Neutrophil (primary cell): ENCODE measurements around the gene RHEBL1.

Source experiments
- H3K27ac ChIP-seq: fragments of 200-600 bp; sonication (generic); 2 replicates; pipeline ENCODE4 v1.5.1; 2016; ENCODE audit warnings: mild to moderate bottlenecking, moderate library complexity
- H3K27me3 ChIP-seq: fragments of 200-600 bp; sonication (generic); 2 replicates; pipeline ENCODE4 v1.6.0; 2016; ENCODE audit warnings: mild to moderate bottlenecking
- H3K36me3 ChIP-seq: fragments of 200-600 bp; sonication (generic); 2 replicates; pipeline ENCODE4 v1.5.1; 2017
- H3K4me1 ChIP-seq, 2 experiments: fragments of 200-600 bp in 1 of 2; sonication (generic) in 1 of 2; 1 replicate in 1 of 2; 2 replicates in 1 of 2; pipeline versions ENCODE4 v1.5.1 to v1.6.1; 2013 to 2016; ENCODE audit warnings: low read depth in 1 of 2, low read length in 1 of 2, mild to moderate bottlenecking in 1 of 2, moderate library complexity in 1 of 2; ENCODE audit not compliant: control insufficient read depth in 1 of 2, insufficient read depth in 1 of 2
- H3K4me3 ChIP-seq, 2 experiments: fragments of 200-600 bp in 1 of 2; sonication (generic) in 1 of 2; 1 replicate in 1 of 2; 2 replicates in 1 of 2; pipeline ENCODE4 v1.5.1; 2013 to 2016; ENCODE audit warnings: low read depth in 1 of 2, low read length in 1 of 2, mild to moderate bottlenecking in 1 of 2, moderate library complexity in 1 of 2
- H3K9me3 ChIP-seq: fragments of 200-600 bp; sonication (generic); 2 replicates; pipeline ENCODE4 v1.5.1; 2016
- TF ChIP-seq, protein P1 (sequence below): fragments of 200-600 bp; sonication (generic); IDR thresholded peaks from 2 replicates; pipeline ENCODE4 v1.5.1; 2016; ENCODE audit warnings: antibody characterized with exemption

RHEBL1 gene

DNA sequence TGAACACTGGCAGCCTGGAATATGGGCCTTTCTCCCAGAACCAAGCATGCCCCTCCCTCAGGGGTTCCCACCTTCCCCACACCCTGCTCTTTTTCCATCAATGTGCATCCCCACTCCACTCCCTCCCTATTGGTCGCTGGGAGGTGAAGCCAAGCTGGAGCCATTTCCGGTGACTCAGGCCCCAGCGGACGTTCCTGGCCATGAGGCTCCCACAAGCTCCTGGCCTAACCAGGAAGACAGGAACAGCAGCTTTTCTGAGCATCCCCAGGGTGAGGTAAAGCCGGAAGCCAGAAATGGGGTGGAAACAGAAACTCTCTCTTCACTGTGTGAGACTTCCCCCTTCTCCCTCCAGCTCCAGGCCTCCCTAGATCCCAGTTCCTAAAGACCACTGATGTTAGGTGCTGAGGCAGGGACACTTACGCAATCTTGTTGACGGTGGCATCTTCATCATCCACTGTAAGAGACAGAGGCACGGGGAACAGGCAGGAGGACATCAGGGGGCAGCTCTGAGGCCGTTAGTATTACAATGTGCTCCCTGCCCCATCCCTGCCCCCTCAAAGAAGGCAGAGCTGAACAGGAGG lies 35.8 kb upstream of the RHEBL1 start:
- H3K27me3 ChIP-seq: no peaks in the 10 kb centered on the region
- TF ChIP-seq, protein P1, sequence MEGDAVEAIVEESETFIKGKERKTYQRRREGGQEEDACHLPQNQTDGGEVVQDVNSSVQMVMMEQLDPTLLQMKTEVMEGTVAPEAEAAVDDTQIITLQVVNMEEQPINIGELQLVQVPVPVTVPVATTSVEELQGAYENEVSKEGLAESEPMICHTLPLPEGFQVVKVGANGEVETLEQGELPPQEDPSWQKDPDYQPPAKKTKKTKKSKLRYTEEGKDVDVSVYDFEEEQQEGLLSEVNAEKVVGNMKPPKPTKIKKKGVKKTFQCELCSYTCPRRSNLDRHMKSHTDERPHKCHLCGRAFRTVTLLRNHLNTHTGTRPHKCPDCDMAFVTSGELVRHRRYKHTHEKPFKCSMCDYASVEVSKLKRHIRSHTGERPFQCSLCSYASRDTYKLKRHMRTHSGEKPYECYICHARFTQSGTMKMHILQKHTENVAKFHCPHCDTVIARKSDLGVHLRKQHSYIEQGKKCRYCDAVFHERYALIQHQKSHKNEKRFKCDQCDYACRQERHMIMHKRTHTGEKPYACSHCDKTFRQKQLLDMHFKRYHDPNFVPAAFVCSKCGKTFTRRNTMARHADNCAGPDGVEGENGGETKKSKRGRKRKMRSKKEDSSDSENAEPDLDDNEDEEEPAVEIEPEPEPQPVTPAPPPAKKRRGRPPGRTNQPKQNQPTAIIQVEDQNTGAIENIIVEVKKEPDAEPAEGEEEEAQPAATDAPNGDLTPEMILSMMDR: no peak
- H3K9me3 ChIP-seq: no peaks in the 10 kb centered on the region
- no peak overlapping the region for H3K4me3 ChIP-seq
- H3K36me3 ChIP-seq: peaks cover 59% of the 10 kb centered on the region
- H3K4me1 ChIP-seq: peaks cover 14 to 26% of the 10 kb centered on the region in 2 experiments
- H3K27ac ChIP-seq: peak overlapping the region; percentile 22

DNA sequence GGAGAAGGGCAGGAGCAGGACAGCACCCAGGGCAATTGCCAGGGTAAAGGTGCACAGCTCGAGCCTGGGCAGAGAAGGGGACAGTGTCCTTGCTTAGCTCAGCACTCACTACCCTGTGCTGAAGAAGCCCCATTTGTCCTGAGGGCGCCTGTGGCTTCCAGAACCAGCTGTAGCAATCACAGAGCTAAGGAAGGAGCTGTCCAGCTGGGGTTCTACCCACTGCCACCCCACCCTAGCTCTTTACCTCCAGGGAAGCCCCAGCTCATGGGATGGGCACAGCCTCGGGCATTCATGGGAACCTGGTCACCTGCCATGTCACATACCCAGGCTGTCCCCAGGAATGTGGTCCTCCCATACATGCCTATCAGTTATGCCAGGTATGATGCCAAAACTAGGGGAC lies 35.0 kb upstream of the RHEBL1 start:
- Histone ChIP-seq H3K4me1 (peaks cover 12 to 24% of the 10 kb centered on the region in 2 experiments), H3K9me3 (no peaks in the 10 kb centered on the region), H3K27me3 (no peaks in the 10 kb centered on the region), H3K27ac (peak overlapping the region; percentile 61), H3K4me3 (no peak overlapping the region), H3K36me3 (peaks cover 67% of the 10 kb centered on the region)
- TF ChIP-seq, protein P1: no peak

DNA sequence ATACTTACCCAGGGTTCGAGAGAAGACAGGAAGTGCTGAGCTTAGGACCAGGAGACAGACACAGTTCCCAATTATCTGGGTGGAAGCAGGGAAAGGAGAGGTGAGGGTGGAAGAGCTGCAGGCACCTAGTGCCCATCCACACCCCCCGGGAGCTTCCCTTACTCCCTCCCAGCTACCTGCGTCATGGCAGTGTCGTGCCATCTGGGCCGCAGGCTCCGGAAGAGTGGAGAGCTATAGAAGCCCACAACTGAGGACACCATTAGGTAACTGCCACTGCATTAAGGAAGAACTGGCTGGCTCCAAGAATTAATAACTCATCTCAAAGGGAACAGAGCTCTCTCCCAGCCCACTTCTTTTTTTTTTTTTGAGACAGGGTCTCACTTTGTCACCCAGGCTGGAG lies 30.6 kb upstream of the RHEBL1 start:
- Histone ChIP-seq H3K4me3 (no peak overlapping the region), H3K36me3 (peaks cover 84% of the 10 kb centered on the region)

DNA sequence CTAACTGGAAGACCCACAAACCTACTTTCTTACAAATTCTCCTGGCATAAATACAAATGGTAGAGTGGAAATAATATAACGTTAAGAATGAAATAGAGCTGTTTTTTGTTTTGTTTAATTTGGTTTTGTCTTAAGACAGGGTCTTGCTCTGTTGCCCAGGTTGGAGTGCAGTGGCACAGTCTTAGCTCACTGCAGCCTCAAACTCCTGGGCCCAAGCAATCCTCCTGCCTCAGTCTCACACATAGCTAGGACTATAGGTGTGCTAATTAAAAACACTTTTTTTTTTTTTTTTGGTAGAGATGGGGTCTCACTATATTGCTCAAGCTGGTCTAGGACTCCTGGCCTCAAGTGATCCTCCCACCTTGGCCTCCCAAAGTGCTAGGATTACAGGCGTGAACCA lies 28.9 kb upstream of the RHEBL1 start:
- TF ChIP-seq, protein P1: no peak
- Histone ChIP-seq H3K4me3 (no peak overlapping the region), H3K27me3 (peaks cover 25% of the 10 kb centered on the region), H3K4me1 (peaks cover 0 to 8% of the 10 kb centered on the region in 2 experiments), H3K36me3 (peaks cover 72% of the 10 kb centered on the region), H3K27ac (no peak overlapping the region), H3K9me3 (no peaks in the 10 kb centered on the region)

More for the DNA sequence above, 30.6 kb upstream of the RHEBL1 start:
- Histone ChIP-seq H3K4me1 (peaks cover 0 to 8% of the 10 kb centered on the region in 2 experiments), H3K9me3 (no peaks in the 10 kb centered on the region), H3K27me3 (peaks cover 9% of the 10 kb centered on the region), H3K27ac (no peak overlapping the region)
- TF ChIP-seq, protein P1: no peak

DNA sequence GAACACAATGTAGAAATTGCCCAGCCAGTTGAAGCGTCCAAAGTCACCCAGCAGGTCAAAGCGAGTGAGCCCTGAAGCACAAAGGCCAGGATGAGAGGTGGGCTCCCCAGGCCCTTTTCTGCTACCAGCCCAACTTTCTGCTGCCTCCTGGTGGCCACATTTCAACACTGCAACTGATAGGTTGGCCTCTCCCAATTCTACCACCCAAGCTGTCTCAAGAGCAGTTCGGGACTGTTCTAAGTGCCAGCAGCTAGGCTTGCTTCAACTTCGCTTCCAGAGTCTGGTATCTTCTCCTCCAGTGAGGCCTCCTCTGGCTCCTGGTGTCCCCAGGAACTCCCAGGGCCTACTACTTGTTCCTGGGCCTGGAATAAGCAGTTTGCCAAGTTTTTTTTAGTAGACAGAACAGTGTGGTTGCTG lies 28.3 kb upstream of the RHEBL1 start:
- TF ChIP-seq, protein P1: peak; percentile 84
- peaks cover 0 to 8% of the 10 kb centered on the region in 2 experiments for H3K4me1 ChIP-seq
- H3K4me3 ChIP-seq: no peak overlapping the region
- peaks cover 65% of the 10 kb centered on the region for H3K36me3 ChIP-seq
- no peak overlapping the region for H3K27ac ChIP-seq
- H3K9me3 ChIP-seq: no peaks in the 10 kb centered on the region
- H3K27me3 ChIP-seq: peaks cover 32% of the 10 kb centered on the region
